CD4-positive, CD25-positive, alpha-beta regulatory T cell (primary cell): ENCODE data around the gene SDCCAG8. TPM values are rescaled to one million over a fixed set of nuclear protein-coding genes. Genes with fewer than 3 reads are reported as not detected.

ENCODE experiments used
- ATAC-seq, 2 donors: fragments of 150-1000 bp; cut with Tn5 transposase; one replicate each; pipeline ENCODE4 v1.10.0; 2021; ENCODE audit warnings: low read depth in 2 of 2, moderate number of reproducible peaks in 2 of 2, moderate library complexity in 1 of 2
- DNase-seq, 3 donors: peaks; one replicate each; pipeline versions ENCODE4 v3.0.0 to v3.0.0-alpha.2; 2012 to 2022; ENCODE audit warnings: mixed read lengths in 1 of 3
- H3K27ac ChIP-seq: one replicate; pipeline ENCODE4 v1.7.0; 2013; ENCODE audit warnings: mild to moderate bottlenecking, low read length; ENCODE audit not compliant: insufficient read depth, poor library complexity, severe bottlenecking
- H3K27me3 ChIP-seq: one replicate; pipeline ENCODE4 v1.7.0; 2013; ENCODE audit warnings: low read length; ENCODE audit not compliant: control insufficient read depth, insufficient read depth
- H3K36me3 ChIP-seq: one replicate; pipeline ENCODE4 v1.7.0; 2013; ENCODE audit warnings: mild to moderate bottlenecking, low read length, moderate library complexity; ENCODE audit not compliant: control insufficient read depth, insufficient read depth
- H3K4me1 ChIP-seq: 2 replicates; pipeline ENCODE4 v1.7.0; 2013; ENCODE audit warnings: mild to moderate bottlenecking, low read length; ENCODE audit not compliant: insufficient read depth, control insufficient read depth, poor library complexity, severe bottlenecking
- H3K4me3 ChIP-seq: one replicate; pipeline ENCODE4 v1.7.0; 2013; ENCODE audit warnings: low read depth, mild to moderate bottlenecking, low read length, moderate library complexity
- H3K9me3 ChIP-seq, 2 experiments: 1 replicate in 1 of 2; 2 replicates in 1 of 2; pipeline ENCODE4 v1.7.0; 2013; ENCODE audit warnings: low read length in 2 of 2, mild to moderate bottlenecking in 1 of 2, moderate library complexity in 1 of 2; ENCODE audit not compliant: control insufficient read depth in 2 of 2
- H3K27ac Mint-ChIP-seq, 3 donors: one replicate each; pipeline ENCODE4 v1.8.0; 2020 to 2022; ENCODE audit warnings: mild to moderate bottlenecking in 3 of 3, mixed read lengths in 3 of 3, moderate library complexity in 2 of 3
- H3K27me3 Mint-ChIP-seq: one replicate; pipeline ENCODE4 v1.8.0; 2022; ENCODE audit warnings: mild to moderate bottlenecking, mixed read lengths
- H3K36me3 Mint-ChIP-seq: one replicate; pipeline ENCODE4 v1.8.0; 2020; ENCODE audit warnings: mixed read lengths
- H3K4me1 Mint-ChIP-seq, 4 donors: one replicate each; pipeline ENCODE4 v1.8.0; 2020 to 2022; ENCODE audit warnings: mixed read lengths in 4 of 4, mild to moderate bottlenecking in 1 of 4
- H3K4me3 Mint-ChIP-seq, 4 donors: one replicate each; pipeline ENCODE4 v1.8.0; 2020 to 2022; ENCODE audit warnings: mild to moderate bottlenecking in 4 of 4, mixed read lengths in 4 of 4, moderate library complexity in 3 of 4
- H3K9me3 Mint-ChIP-seq, 7 donors: one replicate each; pipeline ENCODE4 v1.8.0; 2020 to 2022; ENCODE audit warnings: mixed read lengths in 7 of 7, mild to moderate bottlenecking in 3 of 7, moderate library complexity in 2 of 7
- polyA plus RNA-seq, 4 donors: library from polyadenylated mRNA; unstranded; fragments of 300-500 nt; fragmentation: Illumina TruSeq; gene quantifications; one replicate each; pipeline ENCODE4 v1.2.3, GENCODE V29; 2021
- total RNA-seq: library from RNA; stranded (reverse); gene quantifications from one replicate; pipeline ENCODE4 v1.2.3, GENCODE V29; 2022

SDCCAG8 gene
- total and polyA plus RNA-seq, 5 donors from 2014 or later = 19.4 to 28.5 (median 22.7) TPM

DNA sequence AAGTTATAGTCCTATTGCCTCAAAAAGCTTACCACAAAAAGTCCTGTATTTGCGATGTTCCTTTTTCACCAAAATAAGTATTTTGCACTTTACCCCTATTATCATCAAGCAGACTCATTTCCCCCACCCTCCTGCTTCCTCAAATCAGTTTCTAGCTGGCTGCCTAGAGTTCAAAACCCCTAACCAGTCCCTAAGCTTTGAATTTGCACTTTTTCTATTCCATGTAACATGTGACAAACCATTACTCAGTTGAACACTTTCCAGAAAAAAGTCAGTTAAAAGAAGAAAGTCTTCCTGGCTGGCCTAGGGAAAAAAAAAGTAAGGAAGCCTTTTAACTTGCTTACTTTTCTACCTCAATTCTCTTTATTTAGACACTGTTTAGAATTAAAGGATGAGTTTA is 8.9 kb upstream of the SDCCAG8 start:
- Histone ChIP-seq H3K36me3 (no peaks in the 10 kb centered on the region), H3K9me3 (no peaks in the 10 kb centered on the region), H3K27me3 (no peaks in the 10 kb centered on the region), H3K4me3 (no peak overlapping the region), H3K4me1 (no peaks in the 10 kb centered on the region), H3K27ac (no peak overlapping the region)
- Mint-ChIP-seq H3K27me3 (no peaks in the 10 kb centered on the region), H3K36me3 (peaks cover 9% of the 10 kb centered on the region), H3K4me3 (no peak overlapping the region), H3K9me3 (peaks cover 0 to 2% (median 0%) of the 10 kb centered on the region in 7 donors), H3K27ac (peak overlapping the region; percentile 16 to 61 (median 49)), H3K4me1 (peaks cover 13 to 39% (median 32%) of the 10 kb centered on the region in 4 donors)
- ATAC-seq = no peak
- no peak for DNase-seq

GRCh38 chr1:243247901-243248300 is 7.9 kb upstream of the SDCCAG8 start:
- Mint-ChIP-seq H3K4me1 (peaks cover 18 to 44% (median 30%) of the 10 kb centered on the region in 4 donors), H3K27me3 (no peaks in the 10 kb centered on the region), H3K9me3 (no peaks in the 10 kb centered on the region), H3K36me3 (peaks cover 7% of the 10 kb centered on the region), H3K27ac (peak overlapping the region in 2 of 3 donors; percentile 10 to 16), H3K4me3 (no peak overlapping the region)
- DNase-seq (no peak), ATAC-seq (no peak)
- no peak overlapping the region for H3K4me3 ChIP-seq
- no peaks in the 10 kb centered on the region for H3K9me3 ChIP-seq
- H3K36me3 ChIP-seq = no peaks in the 10 kb centered on the region
- H3K27me3 ChIP-seq = no peaks in the 10 kb centered on the region
- H3K27ac ChIP-seq = no peak overlapping the region
- H3K4me1 ChIP-seq = peaks cover 3% of the 10 kb centered on the region

- H3K27ac ChIP-seq = no peak overlapping the region
- H3K4me1 ChIP-seq = peaks cover 16% of the 10 kb centered on the region
- Mint-ChIP-seq H3K27me3 (peaks cover 1% of the 10 kb centered on the region), H3K4me3 (no peak overlapping the region), H3K27ac (peak overlapping the region in 2 of 3 donors; percentile 10 to 44), H3K4me1 (peaks cover 28 to 53% (median 36%) of the 10 kb centered on the region in 4 donors), H3K9me3 (no peaks in the 10 kb centered on the region), H3K36me3 (peaks cover 2% of the 10 kb centered on the region)
- no peak overlapping the region for H3K4me3 ChIP-seq
- ATAC-seq (no peak), DNase-seq (no peak)
- no peaks in the 10 kb centered on the region for H3K9me3 ChIP-seq
- no peaks in the 10 kb centered on the region for H3K36me3 ChIP-seq
- H3K27me3 ChIP-seq = no peaks in the 10 kb centered on the region
Observed at GRCh38 chr1:243249214-243249613, 6.6 kb upstream of the SDCCAG8 start.

GRCh38 chr1:243250102-243250501 is 5.7 kb upstream of the SDCCAG8 start:
- H3K4me3 ChIP-seq = no peak overlapping the region
- Mint-ChIP-seq H3K27me3 (peaks cover 5% of the 10 kb centered on the region), H3K36me3 (no peaks in the 10 kb centered on the region), H3K9me3 (no peaks in the 10 kb centered on the region), H3K4me3 (no peak overlapping the region), H3K4me1 (peaks cover 31 to 49% (median 36%) of the 10 kb centered on the region in 4 donors), H3K27ac (no peak overlapping the region)
- no peak for DNase-seq
- H3K9me3 ChIP-seq = no peaks in the 10 kb centered on the region
- peaks cover 19% of the 10 kb centered on the region for H3K4me1 ChIP-seq
- no peaks in the 10 kb centered on the region for H3K27me3 ChIP-seq
- no peak overlapping the region for H3K27ac ChIP-seq
- no peaks in the 10 kb centered on the region for H3K36me3 ChIP-seq
- ATAC-seq = no peak

GRCh38 chr1:243251539-243251938 is 4.3 kb upstream of the SDCCAG8 start:
- H3K36me3 Mint-ChIP-seq = no peaks in the 10 kb centered on the region
- H3K27ac Mint-ChIP-seq = peak overlapping the region in 2 of 3 donors; percentile 9 to 43
- Histone ChIP-seq H3K4me1 (peaks cover 29% of the 10 kb centered on the region), H3K27me3 (no peaks in the 10 kb centered on the region), H3K4me3 (no peak overlapping the region), H3K27ac (no peak overlapping the region), H3K9me3 (no peaks in the 10 kb centered on the region), H3K36me3 (no peaks in the 10 kb centered on the region)
- DNase-seq (no peak), ATAC-seq (no peak)
- H3K9me3 Mint-ChIP-seq = no peaks in the 10 kb centered on the region
- peak overlapping the region in 1 of 4 donors; percentile 41 for H3K4me3 Mint-ChIP-seq
- H3K27me3 Mint-ChIP-seq = peaks cover 13% of the 10 kb centered on the region
- peaks cover 31 to 60% (median 44%) of the 10 kb centered on the region in 4 donors for H3K4me1 Mint-ChIP-seq

GRCh38 chr1:243253211-243253925 is 2.5 kb upstream of the SDCCAG8 start:
- H3K36me3 Mint-ChIP-seq = no peaks in the 10 kb centered on the region
- H3K4me3 ChIP-seq = peak overlapping the region; percentile 74
- H3K4me1 ChIP-seq = peaks cover 37% of the 10 kb centered on the region
- H3K27me3 ChIP-seq = no peaks in the 10 kb centered on the region
- H3K27me3 Mint-ChIP-seq = peaks cover 13% of the 10 kb centered on the region
- H3K27ac ChIP-seq = peak overlapping the region; percentile 99
- no peaks in the 10 kb centered on the region for H3K9me3 Mint-ChIP-seq
- no peak for ATAC-seq
- H3K4me3 Mint-ChIP-seq = peak overlapping the region; percentile 91 to 96 (median 94)
- H3K4me1 Mint-ChIP-seq = peaks cover 28 to 54% (median 42%) of the 10 kb centered on the region in 4 donors
- peak overlapping the region; percentile 91 to 100 (median 99) for H3K27ac Mint-ChIP-seq
- no peaks in the 10 kb centered on the region for H3K9me3 ChIP-seq
- no peaks in the 10 kb centered on the region for H3K36me3 ChIP-seq
- DNase-seq = peak in 1 of 3 donors; percentile 32

DNA sequence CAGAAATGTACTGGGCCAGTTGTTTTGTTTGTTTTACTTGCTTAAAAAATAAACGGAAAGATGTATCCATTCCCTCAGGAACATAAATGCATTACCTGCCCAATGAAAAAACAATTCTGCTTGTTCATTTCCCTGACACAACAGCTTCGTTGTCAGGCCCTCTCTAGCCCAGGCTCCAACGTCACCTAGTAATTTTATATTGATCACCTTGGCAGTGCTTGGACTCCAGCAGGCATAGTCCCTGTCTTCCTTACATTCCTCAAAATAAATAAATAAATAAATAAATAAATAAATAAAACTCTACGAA is 2.0 kb upstream of the SDCCAG8 start:
- peaks cover 37% of the 10 kb centered on the region for H3K4me1 ChIP-seq
- H3K36me3 ChIP-seq = no peaks in the 10 kb centered on the region
- H3K27ac ChIP-seq = peak overlapping the region; percentile 99
- Mint-ChIP-seq H3K4me1 (peaks cover 23 to 50% (median 38%) of the 10 kb centered on the region in 4 donors), H3K9me3 (no peaks in the 10 kb centered on the region), H3K27ac (peak overlapping the region; percentile 91 to 100 (median 99)), H3K4me3 (peak overlapping the region; percentile 91 to 96 (median 94)), H3K27me3 (peaks cover 13% of the 10 kb centered on the region), H3K36me3 (no peaks in the 10 kb centered on the region)
- ATAC-seq (no peak), DNase-seq (peak in 1 of 3 donors; percentile 11)
- peak overlapping the region; percentile 74 for H3K4me3 ChIP-seq
- no peaks in the 10 kb centered on the region for H3K27me3 ChIP-seq
- no peaks in the 10 kb centered on the region for H3K9me3 ChIP-seq
